Esophagus mucosa (tissue), 1 donor: Measurements from ENCODE around the gene PLK5. TPM values are rescaled to one million over a fixed set of nuclear protein-coding genes. Genes with fewer than 3 reads are reported as not detected.
"Not testable (repeated sequence)": the region's sequence is repeated elsewhere in the genome, so short reads cannot be mapped to it uniquely, and the experiment has no call there.

Source experiments
- ATAC-seq: fragments of 200-7000 bp; cut with Tn5 transposase; one replicate; pipeline ENCODE4 v1.9.1; 2020
- total RNA-seq: library from RNA; stranded (reverse); gene quantifications from one replicate; pipeline ENCODE4 v1.2.4, GENCODE V29; 2023
- donor health status: DM: yes; HTN: yes; CAD: no.

Gene PLK5
- total RNA-seq, 1 donor from 2014 or later = not detected

DNA sequence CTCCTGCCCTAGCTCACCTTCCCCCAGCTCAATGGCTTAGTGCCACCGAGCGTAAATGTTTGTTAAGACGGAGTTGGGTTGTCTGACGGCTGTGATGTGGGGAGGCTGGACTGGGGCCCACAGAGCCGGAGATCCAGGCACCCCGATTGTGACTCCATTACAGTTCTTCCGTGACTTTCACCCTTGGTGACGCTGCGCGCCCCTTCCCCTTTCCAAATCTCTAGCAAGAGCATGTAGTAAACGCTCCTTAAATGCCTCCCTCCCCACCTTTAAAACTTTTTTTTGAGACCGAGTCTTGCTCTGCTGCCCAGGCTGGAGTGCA, 32.1 kb upstream of the PLK5 start:
- no peak for ATAC-seq

DNA sequence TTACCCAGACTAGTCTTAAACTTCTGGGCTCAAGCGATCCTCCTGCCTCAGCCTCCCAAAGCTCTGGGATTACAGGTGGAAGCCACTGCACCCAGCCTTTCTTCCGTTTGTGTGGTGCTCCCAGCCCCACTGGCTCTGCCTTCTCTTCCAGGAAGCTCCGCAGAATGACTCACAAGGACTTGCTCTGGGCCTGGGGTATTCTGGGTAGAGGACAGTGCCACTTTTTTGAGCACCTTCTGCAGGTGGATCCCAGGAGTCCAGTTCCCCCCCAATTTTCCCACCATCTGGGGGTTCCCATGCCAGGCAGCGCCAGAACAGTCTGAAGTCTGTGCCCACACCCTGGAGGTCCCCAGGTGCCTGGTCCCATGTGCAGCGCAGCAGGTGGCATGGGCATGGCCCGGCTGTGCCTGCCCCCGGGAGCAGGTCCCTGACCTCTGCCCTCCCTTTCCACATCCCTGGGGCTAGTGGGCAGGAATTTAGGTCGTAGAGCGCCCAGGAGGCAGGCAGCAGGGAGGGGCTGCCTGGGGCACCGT, 31.3 kb upstream of the PLK5 start:
- no peak for ATAC-seq

DNA sequence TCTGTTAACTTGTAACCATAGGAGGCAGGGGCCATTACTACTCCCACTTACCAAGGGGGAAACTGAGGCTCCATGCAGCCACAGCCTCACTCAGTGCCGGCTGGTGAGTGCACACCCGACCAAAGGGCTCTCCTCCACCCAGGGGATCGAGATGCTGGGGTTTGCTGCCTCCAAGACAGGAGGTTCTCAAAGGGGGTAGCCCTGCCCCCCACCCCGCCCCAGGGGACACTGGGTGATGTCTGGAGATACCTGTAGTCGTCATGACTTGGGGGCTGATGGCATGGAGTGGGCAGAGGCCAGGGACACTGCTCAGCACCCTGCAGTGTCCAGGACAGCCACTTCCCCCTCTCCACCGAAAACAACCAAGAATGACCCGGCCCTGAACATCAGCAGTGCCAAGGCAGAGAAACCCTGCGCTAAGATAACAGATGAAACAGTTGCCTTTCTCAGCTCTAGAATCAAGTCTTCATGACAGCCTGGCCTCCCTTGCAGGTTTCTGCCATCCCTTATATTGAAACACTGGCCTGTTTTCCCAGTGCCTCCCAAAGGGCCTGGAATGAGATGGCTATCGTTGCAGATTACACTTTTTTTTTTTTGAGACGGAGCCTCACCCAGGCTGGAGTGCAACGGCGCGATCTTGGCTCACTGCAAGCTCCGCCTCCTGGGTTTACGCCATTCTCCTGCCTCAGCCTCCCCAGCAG, 29.6 kb upstream of the PLK5 start:
- ATAC-seq = no peak

DNA sequence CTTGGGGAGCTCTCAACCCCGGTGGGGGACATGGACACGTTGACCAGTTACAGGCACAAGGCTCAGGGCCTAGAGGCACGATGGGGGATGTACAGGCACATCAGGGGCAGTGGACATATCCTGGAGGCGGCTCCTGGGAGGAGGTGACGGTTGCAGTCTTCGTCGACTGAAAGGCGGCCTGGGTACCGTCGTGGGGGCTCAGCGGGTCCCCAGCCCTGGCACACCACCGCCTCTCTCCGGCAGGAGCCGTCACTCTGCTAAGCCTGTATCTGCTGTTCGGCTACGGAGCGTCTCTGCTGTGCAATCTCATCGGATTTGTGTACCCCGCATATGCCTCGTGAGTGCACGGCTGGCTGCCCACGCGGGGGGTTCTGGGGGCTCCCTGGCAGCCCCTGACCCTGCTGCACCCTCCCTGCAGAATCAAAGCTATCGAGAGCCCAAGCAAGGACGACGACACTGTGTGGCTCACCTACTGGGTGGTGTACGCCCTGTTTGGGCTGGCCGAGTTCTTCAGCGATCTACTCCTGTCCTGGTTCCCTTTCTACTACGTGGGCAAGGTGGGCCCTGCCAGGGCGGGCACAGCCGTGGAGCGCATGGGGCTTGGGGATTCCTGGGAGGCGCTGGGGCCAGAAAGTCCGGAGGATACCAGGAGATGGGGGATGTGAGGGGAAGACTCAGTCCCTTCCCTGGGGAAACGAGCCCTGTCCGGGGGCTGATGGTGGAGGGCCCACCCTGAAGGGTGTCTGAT, 28.7 kb upstream of the PLK5 start:
- ATAC-seq = no peak

DNA sequence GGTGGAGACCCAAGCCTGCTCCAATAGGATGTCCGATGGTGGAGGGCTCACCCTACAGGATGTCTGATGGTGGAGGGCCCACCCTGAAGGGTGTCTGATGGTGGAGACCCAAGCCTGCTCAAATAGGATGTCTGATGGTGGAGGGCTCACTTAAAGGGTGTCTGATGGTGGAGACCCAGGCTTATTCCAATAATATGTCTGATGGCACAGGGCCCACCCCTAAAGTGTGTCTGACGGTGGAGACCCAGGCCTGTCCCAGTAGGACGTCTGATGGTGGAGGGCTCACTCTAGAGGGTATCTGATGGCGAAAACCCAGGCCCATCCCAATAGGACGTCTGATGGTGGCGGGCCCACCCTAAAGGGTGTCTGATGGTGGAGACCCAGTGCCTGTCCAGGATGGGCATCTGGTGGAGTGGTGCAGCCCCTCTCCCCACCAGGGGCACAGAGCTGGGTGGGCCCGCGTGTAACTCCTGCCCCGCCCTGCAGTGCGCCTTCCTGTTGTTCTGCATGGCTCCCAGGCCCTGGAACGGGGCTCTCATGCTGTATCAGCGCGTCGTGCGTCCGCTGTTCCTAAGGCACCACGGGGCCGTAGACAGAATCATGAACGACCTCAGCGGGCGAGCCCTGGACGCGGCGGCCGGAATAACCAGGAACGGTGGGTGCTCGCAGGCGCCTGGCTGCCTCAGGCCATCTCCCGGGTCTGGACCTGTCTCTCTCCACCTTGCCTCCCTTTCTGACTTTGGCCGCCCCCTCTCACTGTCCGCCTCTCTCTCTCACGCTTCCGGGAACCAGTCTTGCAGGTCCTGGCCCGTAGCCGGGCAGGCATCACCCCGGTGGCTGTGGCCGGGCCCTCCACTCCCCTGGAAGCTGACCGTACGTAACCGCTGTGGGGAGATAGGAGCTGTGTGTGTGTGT, 27.8 kb upstream of the PLK5 start:
- peak; percentile 46 for ATAC-seq

DNA sequence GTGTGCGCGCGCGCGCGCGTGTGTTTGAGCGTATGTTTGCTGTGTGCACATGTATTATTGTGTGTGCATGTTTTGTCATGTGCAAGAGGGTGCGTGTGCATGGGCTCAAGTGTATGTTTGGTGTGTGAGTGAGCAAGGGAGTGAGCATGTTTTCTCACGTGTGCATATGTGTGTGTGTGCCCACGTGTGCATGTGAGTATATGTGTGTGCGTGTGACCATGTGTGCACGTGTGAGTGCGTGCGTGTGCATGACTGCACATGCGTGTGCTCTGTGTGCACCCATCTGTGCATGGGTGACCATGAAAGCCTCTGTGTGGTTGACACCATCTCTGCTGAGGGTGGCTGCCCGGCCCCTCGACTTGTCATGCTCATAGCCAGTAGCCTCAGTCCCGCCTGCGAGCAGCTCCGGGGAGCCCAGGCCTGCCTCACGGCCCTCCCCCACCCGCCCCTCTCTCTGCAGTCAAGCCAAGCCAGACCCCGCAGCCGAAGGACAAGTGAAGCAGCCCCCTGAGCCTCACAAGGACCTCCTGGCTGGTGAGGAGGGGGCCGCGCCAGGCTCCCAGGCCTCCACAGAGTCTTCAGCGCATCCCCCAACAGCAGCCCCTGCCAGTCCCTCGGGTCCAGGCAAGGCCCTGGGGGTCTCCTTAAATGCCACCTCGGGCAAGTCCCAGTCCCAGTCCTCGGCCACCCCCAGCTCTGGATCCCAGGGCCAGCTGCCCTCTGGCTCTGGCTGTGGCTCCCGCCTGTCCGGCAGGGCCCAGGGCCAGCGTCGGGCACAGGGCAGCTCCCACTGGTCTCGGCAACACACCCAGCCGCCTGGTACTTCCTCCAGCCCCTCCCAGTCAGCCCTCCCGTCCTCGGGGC, 26.9 kb upstream of the PLK5 start:
- peak; percentile 4 for ATAC-seq

DNA sequence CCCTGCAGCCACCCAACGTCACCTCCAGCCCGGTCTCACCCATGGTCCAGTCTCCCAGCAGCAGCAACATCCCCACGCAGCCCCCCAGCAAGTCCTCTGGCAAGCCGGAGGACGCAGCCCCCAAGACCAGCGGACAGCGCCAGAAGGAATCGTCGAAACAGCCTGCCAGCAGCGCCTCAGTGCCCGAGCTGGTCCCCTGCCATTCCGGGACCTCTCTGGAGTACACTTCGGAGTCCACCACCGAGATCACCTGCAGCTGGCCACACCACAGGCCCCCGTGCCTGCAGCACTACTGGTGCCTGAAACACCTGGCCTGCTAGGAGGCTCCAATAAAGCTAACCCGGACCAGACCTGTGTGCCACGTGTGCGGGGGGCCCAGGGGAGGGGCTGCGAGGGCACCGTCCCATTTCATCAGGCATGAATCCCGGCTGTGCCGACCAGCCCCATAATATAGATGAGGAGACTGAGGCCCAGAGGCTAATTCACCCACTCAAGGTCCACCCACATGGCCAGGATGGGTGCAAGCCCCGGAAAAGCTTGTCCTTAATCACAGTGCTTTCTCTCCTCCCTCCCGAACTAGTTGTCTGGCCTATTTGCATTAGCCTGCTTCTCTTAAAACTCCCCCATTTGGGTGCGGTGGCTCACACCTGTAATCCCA, 26.2 kb upstream of the PLK5 start:
- ATAC-seq = no peak

DNA sequence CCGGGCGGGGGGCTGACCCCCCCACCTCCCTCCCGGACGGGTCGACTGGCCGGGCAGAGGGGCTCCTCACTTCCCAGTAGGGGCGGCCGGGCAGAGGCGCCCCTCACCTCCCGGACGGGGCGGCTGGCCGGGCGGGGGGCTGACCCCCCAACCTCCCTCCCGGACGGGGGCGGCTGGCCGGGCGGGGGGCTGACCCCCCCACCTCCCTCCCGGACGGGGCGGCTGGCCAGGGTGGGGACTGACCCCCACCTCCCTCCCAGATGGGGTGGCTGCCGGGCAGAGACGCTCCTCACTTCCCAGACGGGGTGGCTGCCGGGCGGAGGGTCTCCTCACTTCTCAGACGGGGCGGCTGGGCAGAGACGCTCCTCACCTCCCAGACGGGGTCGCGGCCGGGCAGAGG, 24.6 kb upstream of the PLK5 start:
- not testable (repeated sequence) for ATAC-seq

DNA sequence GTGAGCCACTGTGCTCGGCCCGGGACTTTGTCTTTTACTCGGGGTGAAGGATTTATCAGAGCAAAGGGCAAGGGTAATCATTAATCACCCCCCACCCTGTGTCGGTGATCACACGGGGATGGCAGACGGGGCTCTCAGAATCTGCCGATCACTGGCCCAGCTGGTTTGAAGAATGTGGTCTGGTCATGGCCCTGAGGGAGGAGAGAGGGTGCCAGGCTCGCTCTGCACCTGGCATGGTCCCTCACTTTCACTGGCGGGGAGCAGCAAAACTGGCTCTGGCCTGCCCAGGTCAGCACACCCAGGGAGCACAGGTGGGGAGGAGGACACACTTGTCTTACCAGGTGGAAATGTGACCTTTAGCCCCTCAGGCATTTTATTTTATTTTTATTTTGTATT, 22.7 kb upstream of the PLK5 start:
- peak; percentile 47 for ATAC-seq

DNA sequence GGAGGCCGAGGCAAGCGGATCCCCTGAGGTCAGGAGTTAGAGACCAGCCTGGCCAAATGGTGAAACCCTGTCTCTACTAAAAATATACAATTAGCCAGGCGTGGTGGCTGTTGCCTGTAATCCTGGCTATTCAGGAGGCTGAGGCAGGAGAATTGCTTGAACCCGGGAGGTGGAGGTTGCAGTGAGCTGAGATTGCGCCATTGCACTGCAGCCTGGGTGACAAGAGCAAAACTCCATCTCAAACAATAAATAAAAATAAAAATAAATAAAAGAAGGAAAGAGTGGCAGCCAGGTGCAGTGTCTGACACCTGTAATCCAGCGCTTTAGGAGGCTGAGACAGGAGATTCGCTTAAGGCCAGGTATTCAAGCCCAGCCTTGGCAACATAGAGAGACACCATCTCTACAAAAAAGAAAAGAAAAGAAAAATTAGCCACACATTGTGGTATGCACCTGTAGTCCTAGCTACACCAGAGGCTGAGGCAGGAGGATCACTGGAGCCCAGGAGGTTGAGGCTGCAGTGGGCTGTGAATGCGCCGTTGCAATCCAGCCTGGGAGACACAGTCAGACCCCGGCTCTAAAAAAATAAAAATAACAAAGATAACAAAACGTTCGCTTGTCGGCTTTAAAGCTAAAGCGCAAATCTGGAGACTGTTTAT, 21.3 kb upstream of the PLK5 start:
- ATAC-seq = no peak

DNA sequence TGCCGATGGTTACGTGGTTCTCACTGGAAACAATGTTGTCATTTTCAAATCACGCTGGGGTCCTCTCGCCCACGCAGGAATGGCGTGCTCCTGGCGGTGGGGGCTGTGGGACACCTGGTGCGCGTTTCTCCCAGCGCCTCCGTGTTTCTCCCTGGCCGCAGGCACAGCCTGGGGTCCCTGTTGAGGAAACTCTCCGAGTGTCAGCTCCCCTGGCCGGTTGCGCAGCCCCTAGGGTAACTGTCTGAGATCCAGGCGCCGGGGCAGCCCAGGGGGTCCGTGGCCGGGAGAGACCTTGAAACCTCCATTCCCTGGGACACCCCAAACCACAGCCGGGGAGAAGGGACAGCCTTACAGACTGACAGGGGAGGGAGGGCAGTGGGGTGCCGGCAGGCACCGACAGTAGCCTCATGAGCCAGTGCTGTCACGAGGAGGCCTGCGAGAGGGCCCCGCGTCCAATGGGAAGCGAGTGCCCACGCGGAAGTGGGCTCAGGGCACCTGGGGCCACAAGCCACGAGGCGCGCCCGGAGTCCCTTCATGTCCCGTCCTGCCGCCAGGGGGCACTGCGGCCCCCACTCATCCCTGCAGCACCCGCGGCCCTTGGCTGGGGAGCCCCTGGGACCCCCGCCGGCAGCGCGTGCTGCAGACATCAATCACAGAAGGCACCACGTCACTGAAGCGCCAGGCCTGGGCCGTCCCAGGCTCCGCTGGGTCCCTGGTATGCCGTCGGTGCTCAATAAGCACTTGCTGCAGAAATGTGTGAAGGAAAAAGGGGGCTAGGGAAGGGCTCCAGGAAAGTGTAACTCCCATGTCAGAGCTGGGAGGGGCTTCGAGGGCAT, 20.6 kb upstream of the PLK5 start:
- no peak for ATAC-seq

DNA sequence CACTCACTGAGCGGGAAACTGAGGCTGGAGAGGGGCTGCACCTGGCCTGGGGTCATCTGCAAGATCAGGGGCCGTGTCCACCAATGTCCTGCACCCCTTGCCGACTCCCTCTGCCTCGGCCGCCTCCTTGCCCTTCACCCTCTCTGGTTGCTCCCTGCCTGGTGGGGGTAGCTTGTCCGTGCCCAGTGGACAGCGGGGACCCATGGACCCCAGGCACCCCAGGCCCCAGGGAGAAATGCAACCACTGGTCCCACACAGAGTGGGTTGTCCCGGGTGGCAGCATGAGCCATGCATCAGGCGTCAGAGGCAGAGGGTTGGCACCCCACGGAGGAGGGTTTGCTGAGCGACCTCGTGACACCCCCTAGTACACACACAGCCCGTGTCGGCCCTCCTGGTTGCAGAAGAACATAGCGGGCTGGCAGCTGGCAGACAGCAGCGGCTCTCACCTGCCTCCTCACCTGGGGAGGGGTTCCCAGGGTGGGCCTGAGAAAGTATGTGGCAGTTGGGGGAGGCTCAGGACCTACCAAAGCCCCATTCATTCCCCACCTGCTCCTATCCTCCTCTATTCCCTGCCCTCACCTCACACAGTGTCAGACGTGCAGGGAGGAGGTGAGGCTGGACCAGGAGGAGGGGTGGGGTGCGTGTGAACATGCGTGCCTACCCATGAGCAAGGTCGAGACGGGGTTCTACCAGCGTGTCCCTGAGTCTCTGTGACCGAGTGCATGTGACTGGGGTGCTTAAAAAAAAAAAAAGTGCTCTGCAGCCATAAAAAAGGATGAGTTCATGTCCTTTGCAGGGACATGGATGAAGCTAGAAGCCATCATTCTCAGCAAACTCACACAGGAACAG, 19.7 kb upstream of the PLK5 start:
- no peak for ATAC-seq

DNA sequence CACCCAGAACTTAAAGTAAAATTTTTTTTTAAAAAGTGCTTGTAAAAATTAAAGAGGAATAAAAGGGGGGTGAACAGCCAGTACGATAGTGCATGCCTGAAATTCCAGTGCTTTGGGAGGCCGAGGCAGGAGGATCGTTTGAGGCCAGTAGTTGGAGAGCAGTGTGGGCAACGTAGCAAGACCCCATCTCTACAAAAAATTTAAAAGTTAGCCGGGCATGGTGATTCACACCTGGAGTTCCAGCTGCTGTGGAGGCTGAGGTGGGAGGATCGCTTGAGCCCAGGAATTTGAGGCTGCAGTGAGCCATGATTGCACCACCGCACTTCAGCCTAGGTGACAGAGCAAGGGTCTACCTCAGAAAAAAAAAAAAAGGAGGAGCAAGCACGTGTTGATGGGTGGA, 18.9 kb upstream of the PLK5 start:
- ATAC-seq = no peak

DNA sequence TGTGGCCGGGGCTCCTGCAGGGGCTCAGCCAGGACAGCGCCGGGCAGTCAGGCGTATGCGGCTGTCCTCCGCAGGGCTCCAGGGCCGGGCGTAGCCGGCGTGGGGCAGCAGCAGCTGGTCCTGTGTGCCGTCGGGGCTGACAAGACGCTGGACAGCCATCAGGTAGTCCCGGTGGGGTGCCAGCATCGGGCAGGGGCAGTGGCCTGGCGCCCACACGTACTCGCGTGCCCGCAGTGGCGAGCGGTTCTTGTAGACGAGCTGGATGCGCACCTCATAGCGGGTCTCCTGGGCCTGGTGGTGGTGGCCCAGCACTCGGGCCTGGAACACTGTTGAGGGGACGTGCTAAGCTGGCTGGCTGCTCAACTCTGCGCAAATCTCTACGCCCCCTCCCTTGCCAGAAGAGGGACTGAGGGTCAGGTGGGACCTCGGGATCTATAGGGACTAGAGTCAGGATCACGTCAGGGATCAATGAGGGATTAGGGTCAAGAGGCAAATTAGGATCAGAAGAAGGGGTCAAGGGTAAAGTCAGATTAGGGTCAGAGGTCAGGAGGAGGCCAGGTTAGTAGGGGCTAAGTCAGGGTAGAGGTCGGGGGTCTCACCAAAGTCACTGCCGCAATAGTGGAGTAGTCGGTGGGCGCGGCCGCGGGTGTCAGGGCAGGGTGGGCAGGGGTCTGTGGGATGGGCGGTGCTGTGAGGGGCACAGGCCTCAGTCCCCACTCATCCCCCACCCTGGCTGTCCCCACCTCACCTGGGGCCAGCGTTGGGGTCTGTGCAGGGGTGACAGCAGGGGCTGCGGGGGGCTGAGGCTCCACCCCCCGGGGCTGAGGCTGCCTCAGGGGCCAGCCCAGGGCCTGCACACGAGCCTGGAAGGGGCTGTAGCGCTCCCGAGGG, 17.6 kb upstream of the PLK5 start:
- no peak for ATAC-seq

DNA sequence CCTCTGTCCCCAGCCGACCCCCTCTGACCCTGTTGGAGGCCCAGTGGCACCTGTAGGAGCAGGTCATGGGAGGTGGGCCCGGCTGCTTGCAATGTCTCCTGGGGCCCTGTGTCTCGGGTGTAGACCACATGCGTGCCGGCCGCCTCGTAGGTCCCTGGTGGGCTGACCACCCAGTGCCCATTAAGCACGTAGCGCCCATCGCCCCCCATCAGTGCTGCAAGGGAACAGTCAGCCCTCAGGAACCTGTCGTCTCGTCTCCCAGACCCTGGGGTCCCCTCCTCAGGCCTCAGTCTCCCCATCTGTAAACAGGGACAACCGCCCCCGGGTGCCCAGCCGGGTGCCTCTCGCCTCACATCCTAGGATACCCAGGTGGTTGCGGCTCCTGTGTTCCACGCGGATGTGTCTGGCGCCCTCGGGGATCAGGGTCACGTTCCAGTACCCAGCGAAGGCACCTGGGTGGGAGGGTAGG, 16.7 kb upstream of the PLK5 start:
- no peak for ATAC-seq

DNA sequence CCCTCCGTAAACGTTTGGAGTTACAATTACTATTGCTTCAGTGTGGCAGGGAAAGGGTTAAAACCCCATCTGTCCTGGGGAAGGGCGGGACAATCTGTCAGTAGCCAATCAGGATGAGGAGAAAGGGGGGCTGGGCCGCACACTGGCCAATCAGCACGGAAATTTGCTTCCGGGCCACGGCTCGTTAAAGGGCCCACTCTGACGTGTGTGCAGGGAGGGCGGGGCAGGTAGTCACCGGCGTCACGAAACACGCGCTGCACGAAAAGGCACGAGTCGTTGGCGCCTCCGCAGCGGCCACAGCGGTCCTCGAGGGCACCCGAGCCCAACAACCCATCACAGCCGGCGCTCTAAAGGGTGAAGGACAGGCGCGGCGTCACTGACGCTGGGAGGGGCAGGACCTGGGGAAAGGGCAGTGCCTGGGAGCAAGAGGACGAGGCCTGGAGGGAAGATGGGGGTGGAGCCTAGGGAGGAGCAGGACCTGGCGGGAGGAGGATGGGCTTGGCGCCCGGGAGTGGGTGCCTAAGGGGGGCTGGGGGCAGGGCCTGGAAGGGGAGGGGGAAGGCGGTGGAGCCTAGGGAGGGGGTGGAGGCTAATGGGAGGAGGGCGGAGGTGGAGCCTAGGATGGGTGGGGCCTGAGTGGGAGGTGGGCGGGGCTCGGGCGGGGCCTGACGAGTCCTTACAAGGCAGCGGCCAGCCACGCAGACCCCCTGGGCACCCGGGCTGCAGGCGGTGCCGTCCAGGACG, 15.9 kb upstream of the PLK5 start:
- peak; percentile 83 for ATAC-seq

DNA sequence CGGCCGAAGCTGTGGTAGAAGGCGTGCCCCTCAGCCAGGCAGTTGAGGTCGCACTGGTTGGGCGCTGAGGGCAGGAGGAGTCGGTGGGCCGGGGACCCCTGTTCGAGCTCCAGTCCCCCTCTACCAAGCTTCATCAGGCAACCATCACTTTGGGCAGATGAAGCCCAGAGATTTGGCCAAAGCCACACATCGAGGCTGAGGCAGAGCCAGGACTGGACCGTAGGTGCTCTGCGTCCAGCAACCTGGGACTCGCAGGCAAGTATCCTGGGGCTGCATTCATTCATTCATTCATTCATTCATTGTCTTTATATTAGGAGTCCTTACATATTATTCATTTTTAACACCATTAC, 15.4 kb upstream of the PLK5 start:
- no peak for ATAC-seq
